Adrenal gland (tissue), 12 donors: ENCODE measurements around the gene IGSF9. TPM values are rescaled to one million over a fixed set of nuclear protein-coding genes. Genes with fewer than 3 reads are reported as not detected.

Source experiments
- DNase-seq, 7 donors: peaks; one replicate each; pipeline ENCODE4 v3.0.0-alpha.2; 2019 to 2020
- H3K27ac ChIP-seq, 5 donors: fragments of 200-600 bp; sonication (generic) in 4 of 5; 1 replicate in 3 of 5; 2 replicates in 2 of 5; pipeline versions ENCODE4 v1.5.1 to v1.8.0; 2016 to 2020; ENCODE audit warnings: mild to moderate bottlenecking in 1 of 5
- H3K27me3 ChIP-seq: fragments of 200-600 bp; 2 replicates; pipeline ENCODE4 v1.8.0; 2021
- H3K36me3 ChIP-seq, 2 donors: fragments of 200-600 bp; replicated peaks in 1 of 2; 1 replicate in 1 of 2; 2 replicates in 1 of 2; pipeline versions ENCODE4 v1.5.1 to v1.8.0; 2018 to 2022
- H3K4me1 ChIP-seq, 2 donors: fragments of 200-600 bp; replicated peaks in 1 of 2; 1 replicate in 1 of 2; 2 replicates in 1 of 2; pipeline versions ENCODE4 v1.5.1 to v1.8.0; 2018 to 2021
- H3K4me3 ChIP-seq, 4 donors: fragments of 200-600 bp; sonication (generic) in 3 of 4; one replicate each; pipeline ENCODE4 v1.5.1; 2016 to 2018
- H3K9me3 ChIP-seq, 3 donors: fragments of 200-600 bp; sonication (generic) in 1 of 3; replicated peaks in 1 of 3; 1 replicate in 2 of 3; 2 replicates in 1 of 3; pipeline versions ENCODE4 v1.5.1 to v1.8.0; 2016 to 2021
- CTCF ChIP-seq, 6 experiments: fragments of 450-650 bp in 4 of 6; fragments of 200-600 bp in 2 of 6; sonication (generic) in 1 of 6; IDR thresholded peaks; 1 replicate in 5 of 6; 2 replicates in 1 of 6; pipeline versions ENCODE4 v1.5.1 to v1.8.0; 2016 to 2021; ENCODE audit warnings: antibody characterized with exemption in 6 of 6, mild to moderate bottlenecking in 2 of 6, moderate library complexity in 1 of 6
- POLR2A ChIP-seq, 2 donors: fragments of 450-650 bp; IDR thresholded peaks; one replicate each; pipeline ENCODE4 v1.6.1; 2017; ENCODE audit warnings: antibody characterized with exemption in 2 of 2, mild to moderate bottlenecking in 2 of 2, moderate library complexity in 1 of 2
- WGBS, 4 donors: extraction: QIAGEN DNeasy Blood & Tissue Kit in 2 of 4; methylation state at CpG; one replicate each; pipeline versions ENCODE4 v1.1.5 to v1.1.7; 2013 to 2017; 5-methylcytosine and 5-hydroxymethylcytosine counted together
- intact Hi-C, 2 donors: fragments of 100-400 bp; cut with DNase I; formaldehyde crosslinking; loops; one replicate each; pipeline versions ENCODE4 v1.14.1 to v1.15.0; 2022 to 2023
- polyA plus RNA-seq, 3 donors: library from polyadenylated mRNA; stranded (reverse); fragments of 200-250 nt in 2 of 3; fragments of 350-450 nt in 1 of 3; fragmentation: Illumina TruSeq in 1 of 3; extraction: RNeasy Lipid Tissue Mini Kit (QIAGEN cat#74804) in 1 of 3; gene quantifications; one replicate each; pipeline ENCODE4 v1.2.3, GENCODE V29; 2013 to 2014
- total RNA-seq, 9 donors: library from RNA; depleted of rRNA in 4 of 9; stranded (reverse); fragments of >200 nt in 4 of 9; fragments of 120-200 nt in 1 of 9; fragmentation: NEBNext Ultra II Directional in 1 of 9; extraction: Animal tissue kit (Norgen Biotek cat#: 25700) in 1 of 9; gene quantifications; one replicate each; pipeline versions ENCODE4 v1.1.0 to v1.2.4, GENCODE V29; 2013 to 2023
- donor health status: healthy with polysubstance abuse.
- donor health status: Bipolar disorder and iron deficiency.
- donor health status: DM: yes; HTN: yes; CAD: no.
- donor health status: DM: no; HTN: no; CAD: no.
- donor health status: DM: no; HTN: no; CAD: no.
- donor health status: DM: yes; HTN: yes; CAD: no.

Gene IGSF9
- total and polyA plus RNA-seq, 12 donors = 0.10 to 0.32 (median 0.19) TPM; not detected in 6

GRCh38 chr1:159951016-159951415, 5.6 kb upstream of the IGSF9 start:
- WGBS, 4 donors = 55 to 78% (median 71%) methylated on average over 2 of the region's 2 CpGs
- intact Hi-C loops = no loop called here
- no peak for DNase-seq
- TF ChIP-seq CTCF (IDR thresholded peaks at IDR 0.05) = no peak
- TF ChIP-seq POLR2A (IDR thresholded peaks at IDR 0.05) = no peak
- Histone ChIP-seq H3K9me3 (no peaks in the 10 kb centered on the region), H3K36me3 (no peaks in the 10 kb centered on the region), H3K4me1 (peaks cover 0 to under 1% of the 10 kb centered on the region in 2 donors), H3K4me3 (no peak overlapping the region), H3K27me3 (peaks cover 15% of the 10 kb centered on the region), H3K27ac (no peak overlapping the region)

- peaks cover 22% of the 10 kb centered on the region for H3K27me3 ChIP-seq
- WGBS, 4 donors = 86 to 100% (median 91%) methylated on average over 4 of the region's 4 CpGs
- H3K4me3 ChIP-seq = no peak overlapping the region
- no peak for TF ChIP-seq POLR2A (IDR thresholded peaks at IDR 0.05)
- no peak for TF ChIP-seq CTCF (IDR thresholded peaks at IDR 0.05)
- no peaks in the 10 kb centered on the region for H3K36me3 ChIP-seq
- no peak for DNase-seq
- no peak overlapping the region for H3K27ac ChIP-seq
- no peaks in the 10 kb centered on the region for H3K9me3 ChIP-seq
- H3K4me1 ChIP-seq = peaks cover 0 to 10% of the 10 kb centered on the region in 2 donors
- intact Hi-C loops = loop anchor here in 1 of 2 donors (10.0 kb wide), 1 partner anchor 145 kb away; the partner anchor contains the start of gene IGSF8
Measured at GRCh38 chr1:159949981-159950381, 4.6 kb upstream of the IGSF9 start.

GRCh38 chr1:159949123-159949522, 3.7 kb upstream of the IGSF9 start:
- peaks cover 0 to 10% of the 10 kb centered on the region in 2 donors for H3K4me1 ChIP-seq
- H3K9me3 ChIP-seq = no peaks in the 10 kb centered on the region
- DNase-seq = no peak
- intact Hi-C loops = loop anchor here in 1 of 2 donors (10.0 kb wide), 1 partner anchor 146 kb away; the partner anchor contains the start of gene IGSF8
- no peak overlapping the region for H3K4me3 ChIP-seq
- no peak overlapping the region for H3K27ac ChIP-seq
- no peaks in the 10 kb centered on the region for H3K36me3 ChIP-seq
- WGBS, 4 donors = 84 to 88% (median 87%) methylated on average over 6 of the region's 6 CpGs
- peaks cover 23% of the 10 kb centered on the region for H3K27me3 ChIP-seq
- TF ChIP-seq POLR2A (IDR thresholded peaks at IDR 0.05) = no peak
- no peak for TF ChIP-seq CTCF (IDR thresholded peaks at IDR 0.05)

GRCh38 chr1:159947942-159948341, 2.5 kb upstream of the IGSF9 start:
- no peaks in the 10 kb centered on the region for H3K9me3 ChIP-seq
- intact Hi-C loops = loop anchor here in 1 of 2 donors (10.0 kb wide), 1 partner anchor 147 kb away; the partner anchor contains the start of gene IGSF8
- no peaks in the 10 kb centered on the region for H3K36me3 ChIP-seq
- DNase-seq = no peak
- no peak overlapping the region for H3K4me3 ChIP-seq
- H3K27ac ChIP-seq = no peak overlapping the region
- 46 to 73% (median 59%) methylated on average over 1 of the region's 1 CpG for WGBS, 4 donors
- H3K27me3 ChIP-seq = peaks cover 32% of the 10 kb centered on the region
- H3K4me1 ChIP-seq = peaks cover 0 to 10% of the 10 kb centered on the region in 2 donors
- TF ChIP-seq CTCF (IDR thresholded peaks at IDR 0.05) (no peak), POLR2A (IDR thresholded peaks at IDR 0.05) (no peak)
